Measurements from ENCODE around the gene TRIM45.
"Not testable (repeated sequence)": the region's sequence is repeated elsewhere in the genome, so short reads cannot be mapped to it uniquely, and the experiment has no call there.

The TRIM45 gene

GRCh38 chr1:117130526-117130925 is 9.0 kb upstream of the TRIM45 start:
- no peak for DNase-seq (ENCODE audit: low read depth in 2 of 2)

GRCh38 chr1:117128323-117129079 is 7.0 kb upstream of the TRIM45 start:
- no peak for DNase-seq (ENCODE audit: low read depth in 2 of 2)

- DNase-seq (ENCODE audit: low read depth in 2 of 2): no peak
These were observed 6.2 kb upstream of the TRIM45 start for GRCh38 chr1:117127795-117128194.

- no peak for DNase-seq (ENCODE audit: low read depth in 2 of 2)
These were observed 3.1 kb upstream of the TRIM45 start for GRCh38 chr1:117124661-117125060.

- no peak for DNase-seq (ENCODE audit: low read depth in 2 of 2)
These were observed 1.7 kb upstream of the TRIM45 start for GRCh38 chr1:117123274-117123673.

- DNase-seq (ENCODE audit: low read depth in 2 of 2): no peak
These were observed 929 bp upstream of the TRIM45 start for GRCh38 chr1:117122330-117123025.

GRCh38 chr1:117120774-117121588 is 568 bp downstream of the TRIM45 start:
- no peak for DNase-seq (ENCODE audit: low read depth in 2 of 2)

GRCh38 chr1:117119144-117119543 is 2.4 kb downstream of the TRIM45 start:
- DNase-seq (ENCODE audit: low read depth in 2 of 2): not testable (repeated sequence)

GRCh38 chr1:117118137-117118536 is 3.4 kb downstream of the TRIM45 start:
- no peak for DNase-seq (ENCODE audit: low read depth in 2 of 2)

- DNase-seq (ENCODE audit: low read depth in 2 of 2): no peak
These were observed 3.9 kb downstream of the TRIM45 start for GRCh38 chr1:117117697-117118096.

GRCh38 chr1:117116784-117117130 is 4.8 kb downstream of the TRIM45 start:
- no peak for DNase-seq (ENCODE audit: low read depth in 2 of 2)

GRCh38 chr1:117116090-117116783 is 5.3 kb downstream of the TRIM45 start:
- DNase-seq (ENCODE audit: low read depth in 2 of 2): no peak

- DNase-seq (ENCODE audit: low read depth in 2 of 2): no peak
These were observed 6.7 kb downstream of the TRIM45 start for GRCh38 chr1:117114877-117115276.

GRCh38 chr1:117113199-117113598 is 8.3 kb downstream of the TRIM45 start:
- DNase-seq (ENCODE audit: low read depth in 2 of 2): no peak

GRCh38 chr1:117112047-117112717 is 9.4 kb downstream of the TRIM45 start:
- DNase-seq (ENCODE audit: low read depth in 2 of 2): no peak

GRCh38 chr1:117110774-117111173 is 10.8 kb downstream of the TRIM45 start:
- no peak for DNase-seq (ENCODE audit: low read depth in 2 of 2)

- DNase-seq (ENCODE audit: low read depth in 2 of 2): no peak
These were observed 14.2 kb downstream of the TRIM45 start for GRCh38 chr1:117107364-117107763.

- no peak for DNase-seq (ENCODE audit: low read depth in 2 of 2)
These were observed 15.1 kb downstream of the TRIM45 start for GRCh38 chr1:117106478-117106877.

- no peak for DNase-seq (ENCODE audit: low read depth in 2 of 2)
These were observed 15.8 kb downstream of the TRIM45 start for GRCh38 chr1:117105722-117106121.

GRCh38 chr1:117104986-117105385 is 16.6 kb downstream of the TRIM45 start:
- DNase-seq (ENCODE audit: low read depth in 2 of 2): no peak

GRCh38 chr1:117101858-117102257 is 19.7 kb downstream of the TRIM45 start:
- DNase-seq (ENCODE audit: low read depth in 2 of 2): not testable (repeated sequence)
